Measurements from ENCODE around the gene STAG2.
A peak's percentile ranks its signal among the peaks of the same experiment; 100 is the strongest.

Gene STAG2

DNA sequence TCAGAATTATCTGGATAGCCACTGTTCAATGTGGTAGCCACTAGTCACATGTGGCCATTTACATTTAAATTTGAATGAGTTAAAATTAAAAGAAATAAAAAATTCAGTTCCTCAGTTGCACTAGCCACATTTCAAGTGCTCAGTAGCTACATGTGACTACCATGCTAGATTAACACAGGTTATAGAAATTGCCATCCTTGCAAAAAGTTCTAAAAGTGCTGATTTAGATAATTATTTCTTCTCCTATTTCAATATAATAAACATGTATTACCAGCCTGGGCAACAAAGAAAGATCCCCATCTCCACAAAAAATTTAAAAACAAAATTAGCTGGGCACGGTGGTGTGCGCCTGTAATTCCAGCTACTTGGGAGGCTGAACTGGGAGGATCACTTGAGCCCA lies 11.7 kb upstream of the STAG2 start:
- DNase-seq (ENCODE audit: low read depth, low spot score) = no peak
- Histone ChIP-seq H3K27ac (ENCODE audit: low read length) (no peak overlapping the region), H3K4me3 (ENCODE audit: low read length) (no peak overlapping the region), H3K36me3 (ENCODE audit: control insufficient read depth, insufficient read depth, low read length) (no peaks in the 10 kb centered on the region), H3K27me3 (ENCODE audit: control insufficient read depth, insufficient read depth, low read length) (no peaks in the 10 kb centered on the region), H3K4me1 (ENCODE audit: control insufficient read depth, insufficient read depth, low read length) (no peaks in the 10 kb centered on the region), H3K9me3 (ENCODE audit: control insufficient read depth, insufficient read depth, low read length) (no peaks in the 10 kb centered on the region)
- WGBS (ENCODE audit: insufficient coverage, insufficient read length) = no CpG with 5 or more reads among the region's 2 CpGs

DNA sequence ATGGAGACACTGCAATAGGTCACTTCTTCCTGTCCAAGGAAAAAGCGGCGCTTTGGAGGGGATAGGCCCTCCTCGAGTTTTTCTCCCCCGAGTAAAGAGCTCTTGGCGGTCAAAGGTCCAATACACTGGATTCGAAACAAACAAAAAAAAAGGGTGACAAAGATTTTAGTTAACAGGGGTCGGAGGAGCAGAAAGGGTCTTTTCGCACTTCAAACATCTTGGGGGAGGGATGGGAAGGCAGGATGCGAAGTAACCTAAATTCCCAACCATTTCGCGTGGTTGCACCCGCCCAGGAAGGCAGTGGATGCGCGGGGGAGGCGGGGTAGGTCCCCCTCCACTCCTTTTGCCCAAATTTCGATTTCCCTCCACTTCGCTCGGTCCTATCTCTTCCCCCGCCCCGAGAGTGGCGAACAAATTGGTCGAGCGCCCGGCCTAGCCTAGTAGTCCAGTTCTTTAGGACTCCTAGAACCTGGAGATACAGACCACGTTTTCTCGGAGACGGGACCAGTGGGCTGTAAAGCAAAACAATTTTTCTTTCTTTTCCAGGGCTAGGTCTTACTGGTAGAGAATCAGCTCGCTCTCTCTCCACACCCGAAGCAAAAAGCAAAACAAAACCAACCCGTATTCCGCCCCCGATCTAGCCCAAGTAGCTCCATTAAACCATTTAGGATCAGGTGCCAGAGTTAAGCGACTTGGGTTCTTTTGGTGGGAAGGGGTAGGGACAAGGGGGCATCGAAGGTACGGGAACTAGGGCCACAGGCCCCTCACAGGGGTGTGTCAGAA lies 2.0 kb upstream of the STAG2 start:
- Histone ChIP-seq H3K4me3 (ENCODE audit: low read length) (peak overlapping the region; percentile 78; the same call in 1 of the 2 replicates), H3K27ac (ENCODE audit: low read length) (no peak overlapping the region), H3K9me3 (ENCODE audit: control insufficient read depth, insufficient read depth, low read length) (no peaks in the 10 kb centered on the region), H3K27me3 (ENCODE audit: control insufficient read depth, insufficient read depth, low read length) (no peaks in the 10 kb centered on the region), H3K36me3 (ENCODE audit: control insufficient read depth, insufficient read depth, low read length) (no peaks in the 10 kb centered on the region), H3K4me1 (ENCODE audit: control insufficient read depth, insufficient read depth, low read length) (no peaks in the 10 kb centered on the region)
- DNase-seq (ENCODE audit: low read depth, low spot score) = no peak
- no CpG with 5 or more reads among the region's 35 CpGs for WGBS (ENCODE audit: insufficient coverage, insufficient read length)

DNA sequence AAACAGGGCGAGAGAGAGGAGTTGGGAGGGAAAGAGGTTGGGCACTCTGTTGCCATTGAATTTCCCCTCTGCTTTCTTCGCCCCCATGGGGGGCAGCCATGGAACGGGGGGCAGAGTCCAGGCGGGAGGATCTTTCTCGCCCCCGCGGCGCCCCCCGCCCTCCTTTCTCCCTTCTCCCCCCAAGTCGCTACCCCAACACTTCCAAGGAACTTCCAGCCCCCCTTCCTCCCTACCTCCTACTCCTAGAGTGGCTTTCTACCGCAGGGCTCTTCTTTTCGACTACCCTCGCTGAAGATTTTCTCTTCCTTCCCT lies 594 bp upstream of the STAG2 start:
- H3K9me3 ChIP-seq (ENCODE audit: control insufficient read depth, insufficient read depth, low read length) = no peaks in the 10 kb centered on the region
- H3K27ac ChIP-seq (ENCODE audit: low read length) = no peak overlapping the region
- no peaks in the 10 kb centered on the region for H3K36me3 ChIP-seq (ENCODE audit: control insufficient read depth, insufficient read depth, low read length)
- peak overlapping the region; percentile 94; the same call in 1 of the 2 replicates for H3K4me3 ChIP-seq (ENCODE audit: low read length)
- H3K4me1 ChIP-seq (ENCODE audit: control insufficient read depth, insufficient read depth, low read length) = no peaks in the 10 kb centered on the region
- WGBS (ENCODE audit: insufficient coverage, insufficient read length) = no CpG with 5 or more reads among the region's 13 CpGs
- H3K27me3 ChIP-seq (ENCODE audit: control insufficient read depth, insufficient read depth, low read length) = no peaks in the 10 kb centered on the region
- DNase-seq (ENCODE audit: low read depth, low spot score) = no peak

DNA sequence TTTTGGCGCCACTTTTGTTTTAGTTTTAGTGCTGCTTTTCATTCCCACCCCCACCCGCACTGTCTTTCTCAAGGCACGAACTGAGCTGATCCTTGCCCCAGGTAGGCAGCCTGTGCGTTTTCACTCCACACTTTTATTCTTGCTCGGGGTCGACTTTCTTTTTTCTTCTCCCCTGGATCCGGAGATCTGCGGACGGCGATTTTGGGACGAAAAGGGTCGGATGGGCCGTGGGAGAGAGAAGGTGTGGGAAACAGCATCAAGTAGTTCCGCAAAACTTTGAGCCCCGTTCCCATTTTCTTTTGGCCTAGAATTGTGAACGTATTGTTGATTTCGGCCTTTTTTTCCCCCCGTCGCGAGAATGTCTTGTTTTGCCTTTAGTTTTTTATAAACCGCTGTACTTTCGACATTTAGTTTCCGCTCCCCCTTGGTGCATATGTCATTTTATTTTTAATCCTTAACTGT lies 531 bp downstream of the STAG2 start:
- Histone ChIP-seq H3K9me3 (ENCODE audit: control insufficient read depth, insufficient read depth, low read length) (no peaks in the 10 kb centered on the region), H3K27ac (ENCODE audit: low read length) (no peak overlapping the region), H3K4me3 (ENCODE audit: low read length) (peak overlapping the region; percentile 94; the same call in 1 of the 2 replicates)

DNA sequence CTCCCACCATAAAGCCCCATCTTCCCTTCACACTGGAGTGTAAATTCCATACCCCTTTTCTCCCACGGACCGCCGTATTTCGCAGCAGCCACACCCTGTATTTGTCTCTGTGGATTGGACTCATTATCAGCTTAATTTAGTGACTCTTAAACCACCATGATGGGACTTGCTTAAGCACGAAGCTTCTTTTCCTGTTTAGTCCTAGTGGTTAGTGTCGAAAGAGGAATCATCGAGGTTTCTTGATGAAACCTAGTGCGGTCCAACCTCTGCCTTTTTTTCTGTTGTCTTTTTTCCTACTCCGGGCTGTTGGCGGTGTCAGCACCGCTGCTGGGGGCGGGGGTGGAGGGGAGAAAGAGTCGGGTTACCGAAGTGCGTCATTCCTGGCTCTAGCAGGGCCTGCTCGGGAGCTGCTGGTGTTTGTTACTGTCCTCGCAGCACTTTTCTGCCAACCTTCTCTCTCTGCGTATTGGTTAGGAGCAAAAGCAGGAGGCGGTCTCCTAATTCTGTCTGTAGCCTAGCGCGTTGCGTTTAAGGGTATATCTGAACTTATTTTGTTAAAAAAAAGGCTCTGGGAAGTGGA lies 1.4 kb downstream of the STAG2 start:
- no CpG with 5 or more reads among the region's 22 CpGs for WGBS (ENCODE audit: insufficient coverage, insufficient read length)
- Histone ChIP-seq H3K9me3 (ENCODE audit: control insufficient read depth, insufficient read depth, low read length) (no peaks in the 10 kb centered on the region), H3K4me3 (ENCODE audit: low read length) (peak overlapping the region; percentile 94; the same call in 1 of the 2 replicates), H3K27me3 (ENCODE audit: control insufficient read depth, insufficient read depth, low read length) (no peaks in the 10 kb centered on the region), H3K27ac (ENCODE audit: low read length) (no peak overlapping the region), H3K4me1 (ENCODE audit: control insufficient read depth, insufficient read depth, low read length) (no peaks in the 10 kb centered on the region), H3K36me3 (ENCODE audit: control insufficient read depth, insufficient read depth, low read length) (no peaks in the 10 kb centered on the region)
- peak; percentile 57 for DNase-seq (ENCODE audit: low read depth, low spot score)

More for the DNA sequence above, 531 bp downstream of the STAG2 start:
- no peaks in the 10 kb centered on the region for H3K4me1 ChIP-seq (ENCODE audit: control insufficient read depth, insufficient read depth, low read length)
- no CpG with 5 or more reads among the region's 23 CpGs for WGBS (ENCODE audit: insufficient coverage, insufficient read length)
- no peaks in the 10 kb centered on the region for H3K36me3 ChIP-seq (ENCODE audit: control insufficient read depth, insufficient read depth, low read length)
- DNase-seq (ENCODE audit: low read depth, low spot score) = no peak
- H3K27me3 ChIP-seq (ENCODE audit: control insufficient read depth, insufficient read depth, low read length) = no peaks in the 10 kb centered on the region

DNA sequence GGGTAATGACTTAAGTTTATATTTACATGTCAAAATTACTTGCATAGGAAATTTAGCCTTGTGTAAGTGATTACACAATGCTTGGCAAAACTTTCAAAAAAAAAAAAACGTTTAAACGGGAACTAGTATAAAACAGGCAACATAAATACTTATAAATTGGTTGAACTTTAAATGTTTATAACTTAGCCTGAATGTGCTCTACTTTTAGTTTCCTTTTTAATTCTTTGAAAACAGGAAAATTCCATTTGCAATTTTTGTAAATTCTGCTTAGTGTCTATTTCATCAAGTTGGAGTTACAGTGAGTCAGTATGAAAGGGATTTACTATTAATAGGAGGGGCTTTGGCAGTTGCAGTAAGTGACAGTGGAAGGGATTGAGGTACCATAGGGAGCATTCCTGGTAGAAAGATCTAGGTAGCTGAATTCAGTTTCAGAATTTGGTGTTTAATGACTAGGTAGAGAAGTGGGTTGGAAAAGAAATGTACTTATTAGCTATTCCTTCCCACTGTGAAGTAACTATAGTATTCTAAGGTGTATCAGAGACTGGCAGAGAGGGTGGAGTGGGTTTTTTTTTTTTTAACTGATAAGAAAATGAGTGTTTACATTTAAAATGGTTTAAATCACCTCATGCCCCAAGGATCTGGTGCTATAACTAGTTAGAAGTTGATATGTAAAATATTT lies 2.8 kb downstream of the STAG2 start:
- Histone ChIP-seq H3K27me3 (ENCODE audit: control insufficient read depth, insufficient read depth, low read length) (no peaks in the 10 kb centered on the region), H3K4me1 (ENCODE audit: control insufficient read depth, insufficient read depth, low read length) (no peaks in the 10 kb centered on the region), H3K9me3 (ENCODE audit: control insufficient read depth, insufficient read depth, low read length) (no peaks in the 10 kb centered on the region), H3K36me3 (ENCODE audit: control insufficient read depth, insufficient read depth, low read length) (no peaks in the 10 kb centered on the region), H3K27ac (ENCODE audit: low read length) (no peak overlapping the region), H3K4me3 (ENCODE audit: low read length) (no peak overlapping the region)
- DNase-seq (ENCODE audit: low read depth, low spot score) = no peak
- WGBS (ENCODE audit: insufficient coverage, insufficient read length) = no CpG with 5 or more reads among the region's 2 CpGs

DNA sequence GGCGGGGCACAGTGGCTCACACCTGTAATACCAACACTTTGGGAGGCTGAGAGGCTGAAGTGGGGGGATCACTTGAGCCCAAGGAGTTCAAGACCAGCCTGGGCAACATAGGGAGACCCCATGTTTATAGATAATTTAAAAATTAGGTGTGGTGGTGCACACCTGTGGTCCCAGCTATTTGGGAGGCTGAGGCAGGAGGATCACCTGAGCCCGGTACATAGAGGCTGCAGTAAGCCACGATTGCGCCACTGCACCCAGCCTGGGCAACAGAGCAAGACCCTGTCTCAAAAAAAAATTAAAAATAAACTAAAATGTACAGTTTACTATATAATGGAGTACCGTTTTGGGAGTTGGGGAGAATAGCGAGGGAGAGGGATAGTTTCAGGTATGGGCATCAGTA lies 4.2 kb downstream of the STAG2 start:
- WGBS (ENCODE audit: insufficient coverage, insufficient read length) = 100% methylated on average over 2 of the region's 6 CpGs
- Histone ChIP-seq H3K27ac (ENCODE audit: low read length) (no peak overlapping the region), H3K9me3 (ENCODE audit: control insufficient read depth, insufficient read depth, low read length) (no peaks in the 10 kb centered on the region), H3K4me3 (ENCODE audit: low read length) (no peak overlapping the region), H3K27me3 (ENCODE audit: control insufficient read depth, insufficient read depth, low read length) (no peaks in the 10 kb centered on the region), H3K4me1 (ENCODE audit: control insufficient read depth, insufficient read depth, low read length) (no peaks in the 10 kb centered on the region), H3K36me3 (ENCODE audit: control insufficient read depth, insufficient read depth, low read length) (no peaks in the 10 kb centered on the region)
- DNase-seq (ENCODE audit: low read depth, low spot score) = no peak

DNA sequence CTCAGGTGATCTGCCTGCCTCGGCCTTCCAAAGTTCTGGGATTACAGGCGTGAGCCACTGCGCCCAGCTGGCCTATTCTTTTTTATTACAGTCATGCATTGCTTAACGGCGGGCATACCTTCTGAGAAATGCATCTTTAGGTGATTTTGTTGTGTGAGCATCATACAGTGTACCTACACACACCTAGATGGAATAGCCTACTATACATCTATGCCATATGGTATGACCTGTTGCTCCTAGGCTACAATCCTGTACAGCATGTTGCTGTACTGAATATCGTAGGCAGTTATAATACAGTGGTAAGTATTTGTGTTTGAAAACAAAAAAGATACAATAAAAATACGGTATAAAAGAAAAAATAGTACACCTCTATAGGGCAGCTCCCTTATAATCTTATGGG lies 6.0 kb downstream of the STAG2 start:
- no CpG with 5 or more reads among the region's 7 CpGs for WGBS (ENCODE audit: insufficient coverage, insufficient read length)
- Histone ChIP-seq H3K27ac (ENCODE audit: low read length) (no peak overlapping the region), H3K4me3 (ENCODE audit: low read length) (no peak overlapping the region), H3K9me3 (ENCODE audit: control insufficient read depth, insufficient read depth, low read length) (no peaks in the 10 kb centered on the region), H3K36me3 (ENCODE audit: control insufficient read depth, insufficient read depth, low read length) (no peaks in the 10 kb centered on the region), H3K27me3 (ENCODE audit: control insufficient read depth, insufficient read depth, low read length) (no peaks in the 10 kb centered on the region), H3K4me1 (ENCODE audit: control insufficient read depth, insufficient read depth, low read length) (no peaks in the 10 kb centered on the region)
- DNase-seq (ENCODE audit: low read depth, low spot score) = no peak

DNA sequence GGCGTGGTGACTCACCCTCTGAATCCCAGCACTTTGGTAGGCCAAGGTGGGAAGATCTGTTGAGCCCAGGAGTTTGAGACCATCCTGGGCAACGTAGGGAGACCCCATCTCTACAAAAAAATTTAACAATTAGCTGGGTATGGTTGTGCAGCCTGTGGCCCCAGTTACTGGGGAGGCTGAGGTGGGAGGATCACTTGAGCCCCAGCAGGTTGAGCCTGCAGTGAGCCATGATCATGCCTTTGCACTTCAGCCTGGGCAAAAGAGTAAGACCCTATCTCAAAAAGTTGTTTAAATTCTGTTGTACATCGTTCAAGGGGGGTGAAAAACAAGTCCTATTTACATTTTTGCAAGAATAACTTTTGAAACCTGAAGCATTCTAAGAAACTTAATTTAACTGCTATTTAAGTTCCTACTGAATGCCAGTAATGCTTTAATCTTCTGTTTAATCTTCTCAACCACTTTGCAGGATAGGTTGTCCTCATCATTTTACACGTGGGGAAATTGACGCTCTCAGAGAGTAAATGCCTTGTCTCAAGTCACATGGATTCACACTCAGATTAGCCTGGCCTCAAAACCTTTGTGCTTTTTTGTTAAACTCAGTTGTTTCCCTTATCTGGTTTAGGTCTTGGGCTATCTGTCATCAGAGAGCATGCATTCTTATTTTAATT lies 7.0 kb downstream of the STAG2 start:
- no CpG with 5 or more reads among the region's 5 CpGs for WGBS (ENCODE audit: insufficient coverage, insufficient read length)
- no peak for DNase-seq (ENCODE audit: low read depth, low spot score)
- H3K36me3 ChIP-seq (ENCODE audit: control insufficient read depth, insufficient read depth, low read length) = no peaks in the 10 kb centered on the region
- H3K4me1 ChIP-seq (ENCODE audit: control insufficient read depth, insufficient read depth, low read length) = no peaks in the 10 kb centered on the region
- no peak overlapping the region for H3K27ac ChIP-seq (ENCODE audit: low read length)
- no peak overlapping the region for H3K4me3 ChIP-seq (ENCODE audit: low read length)
- H3K27me3 ChIP-seq (ENCODE audit: control insufficient read depth, insufficient read depth, low read length) = no peaks in the 10 kb centered on the region
- H3K9me3 ChIP-seq (ENCODE audit: control insufficient read depth, insufficient read depth, low read length) = no peaks in the 10 kb centered on the region

DNA sequence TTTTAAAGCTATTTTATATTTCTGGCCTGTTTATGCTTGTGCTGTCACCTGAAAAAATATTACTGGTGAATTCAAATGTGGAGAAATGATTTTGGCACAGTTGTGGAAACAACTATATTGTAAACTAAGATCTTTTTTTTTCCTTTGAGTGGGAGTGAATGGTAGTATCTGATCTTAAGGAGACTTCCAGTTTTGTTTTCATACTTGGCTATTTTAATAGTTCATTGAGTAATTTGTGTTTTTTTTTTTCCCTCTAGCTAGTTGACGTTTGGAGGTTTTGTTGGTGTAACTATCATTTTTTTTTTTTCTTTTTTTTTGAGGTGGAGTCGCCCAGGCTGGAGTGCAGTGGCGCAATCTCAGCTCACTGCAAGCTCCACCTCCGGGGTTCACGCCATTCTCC lies 10.5 kb downstream of the STAG2 start:
- Histone ChIP-seq H3K36me3 (ENCODE audit: control insufficient read depth, insufficient read depth, low read length) (no peaks in the 10 kb centered on the region), H3K27me3 (ENCODE audit: control insufficient read depth, insufficient read depth, low read length) (no peaks in the 10 kb centered on the region), H3K4me1 (ENCODE audit: control insufficient read depth, insufficient read depth, low read length) (no peaks in the 10 kb centered on the region), H3K27ac (ENCODE audit: low read length) (no peak overlapping the region), H3K4me3 (ENCODE audit: low read length) (no peak overlapping the region), H3K9me3 (ENCODE audit: control insufficient read depth, insufficient read depth, low read length) (no peaks in the 10 kb centered on the region)
- DNase-seq (ENCODE audit: low read depth, low spot score) = no peak
- no CpG with 5 or more reads among the region's 5 CpGs for WGBS (ENCODE audit: insufficient coverage, insufficient read length)
